GM19395 (cell line): ENCODE results near the gene PYCARD.
"Not testable (repeated sequence)": the region's sequence is repeated elsewhere in the genome, so short reads cannot be mapped to it uniquely, and the experiment has no call there.

Experiments
- ATAC-seq: cut with Tn5 transposase; IDR thresholded peaks from one replicate; pipeline ENCODE4 v1.9.1; 2021; ENCODE audit warnings: mild to moderate bottlenecking, moderate library complexity; ENCODE audit not compliant: unreplicated experiment

The PYCARD gene

DNA sequence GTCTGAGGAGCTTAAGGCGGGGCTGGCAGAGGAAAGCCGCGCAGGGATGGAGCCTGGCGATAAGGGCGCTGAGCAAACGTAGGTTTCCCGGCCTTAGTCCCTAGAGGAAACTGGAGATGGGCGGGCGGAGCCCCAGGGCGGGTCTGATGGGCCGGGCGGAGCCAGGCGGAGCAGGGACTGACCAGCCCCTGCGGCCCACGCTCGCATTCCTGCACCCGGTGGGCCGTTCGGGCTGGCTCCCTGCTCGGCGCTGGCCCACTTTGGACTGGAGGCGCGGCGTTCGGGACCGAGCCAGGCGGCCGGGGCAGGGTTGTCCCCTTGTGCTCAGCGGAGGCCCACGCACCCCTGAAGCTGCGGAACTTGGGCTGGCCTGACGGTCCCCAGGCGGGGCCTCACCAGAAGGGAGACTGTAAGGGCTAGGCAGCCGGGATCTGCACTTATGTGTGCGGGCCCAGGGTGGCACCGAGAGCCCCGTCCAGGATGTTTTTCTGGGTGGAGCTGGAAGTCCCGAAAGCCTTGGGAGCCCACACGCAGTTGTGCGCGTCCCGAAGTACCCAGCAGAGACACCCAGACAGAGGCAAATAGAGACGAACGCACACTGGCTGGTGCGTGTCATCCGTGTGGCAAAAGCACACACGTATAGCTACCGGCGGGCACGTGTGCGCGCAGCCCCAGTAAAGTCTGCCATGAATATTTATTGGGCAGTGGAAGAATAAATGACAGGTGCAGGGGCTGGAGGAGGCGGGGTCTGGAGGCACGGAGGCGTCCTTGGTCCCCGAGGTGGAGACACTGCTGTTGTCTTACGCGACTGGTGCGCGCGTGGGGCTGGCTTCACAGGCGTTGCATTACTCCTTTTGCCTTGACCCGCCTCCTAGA lies 13.0 kb upstream of the PYCARD start:
- ATAC-seq, result no peak

DNA sequence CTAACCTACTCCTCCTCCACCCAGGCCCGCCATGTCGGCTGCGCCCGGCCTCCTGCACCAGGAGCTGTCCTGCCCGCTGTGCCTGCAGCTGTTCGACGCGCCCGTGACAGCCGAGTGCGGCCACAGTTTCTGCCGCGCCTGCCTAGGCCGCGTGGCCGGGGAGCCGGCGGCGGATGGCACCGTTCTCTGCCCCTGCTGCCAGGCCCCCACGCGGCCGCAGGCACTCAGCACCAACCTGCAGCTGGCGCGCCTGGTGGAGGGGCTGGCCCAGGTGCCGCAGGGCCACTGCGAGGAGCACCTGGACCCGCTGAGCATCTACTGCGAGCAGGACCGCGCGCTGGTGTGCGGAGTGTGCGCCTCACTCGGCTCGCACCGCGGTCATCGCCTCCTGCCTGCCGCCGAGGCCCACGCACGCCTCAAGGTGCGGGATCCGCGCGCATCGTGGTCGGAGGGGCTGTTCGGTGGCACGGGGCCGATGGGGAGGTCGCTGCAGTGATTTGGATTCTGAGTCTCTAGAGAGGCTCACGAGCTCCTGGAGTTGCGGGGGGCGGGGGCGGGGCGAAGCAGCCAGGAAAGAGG lies 12.2 kb upstream of the PYCARD start:
- no peak for ATAC-seq

DNA sequence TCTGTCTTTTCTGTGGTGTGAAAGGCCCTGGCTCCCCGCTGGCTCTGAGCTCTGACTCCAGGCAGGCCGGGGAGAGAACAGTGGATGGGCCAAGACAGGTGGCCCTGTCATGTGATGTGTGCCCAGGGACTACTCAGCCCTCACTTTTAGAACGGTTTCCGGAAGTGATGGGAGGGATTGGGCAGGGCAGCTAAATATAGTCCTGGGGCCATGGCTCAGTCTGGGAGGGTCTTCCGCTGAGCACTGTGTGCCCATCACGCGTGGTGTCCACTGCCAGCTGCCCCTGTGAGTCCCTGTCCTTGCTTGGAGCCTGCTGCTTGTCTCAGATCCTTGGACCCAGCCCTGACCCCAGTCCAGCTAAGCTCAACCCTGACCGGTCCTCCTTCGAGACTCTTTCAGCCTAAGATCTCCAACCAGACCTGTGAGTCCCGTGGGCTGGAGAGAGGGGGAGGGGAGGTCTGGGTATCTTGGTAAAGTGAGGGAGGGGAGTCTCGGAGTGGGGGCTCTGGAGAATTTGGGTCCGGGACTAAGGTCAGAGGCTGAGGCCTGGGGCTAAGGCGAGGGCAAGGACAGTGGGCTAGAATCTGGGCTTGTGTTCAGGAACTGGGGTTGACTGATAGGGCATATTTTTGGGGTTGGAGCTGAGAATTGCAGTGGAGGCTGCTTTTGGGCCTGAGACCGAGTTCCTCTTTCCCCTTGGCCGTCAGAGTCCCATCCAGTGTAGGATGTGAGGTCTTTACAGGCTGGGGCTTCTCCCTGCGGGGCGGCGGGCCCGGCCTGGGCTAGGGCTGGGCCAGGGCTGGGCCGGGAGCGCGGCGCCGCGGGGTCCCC lies 11.5 kb upstream of the PYCARD start, which contains the start of gene TRIM72:
Gene TRIM72, plus strand, starts transcription at position 243 of the 831 bp plus-strand sequence. CDS start 620 bp downstream, outside the sequence.
- no peak for ATAC-seq

DNA sequence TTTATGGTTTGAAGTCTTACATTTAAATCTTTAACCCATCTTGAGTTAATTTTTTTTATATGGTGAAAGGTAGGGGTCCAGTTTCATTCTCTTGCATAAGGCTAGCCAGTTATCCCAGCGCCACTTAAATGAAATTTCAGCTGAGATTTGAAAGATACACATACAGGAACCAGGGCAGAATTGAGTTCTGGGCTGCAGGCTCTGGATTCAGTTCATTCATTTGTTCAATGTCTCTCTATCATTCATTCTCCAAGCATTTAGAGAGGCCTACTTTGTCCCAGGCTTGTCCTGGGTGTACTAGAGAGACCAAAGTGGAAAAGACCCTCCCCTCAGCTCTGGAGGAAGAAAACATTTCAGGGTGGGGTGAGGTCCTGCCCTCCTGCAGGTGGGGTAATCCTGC lies 10.8 kb upstream of the PYCARD start:
- ATAC-seq, result no peak

DNA sequence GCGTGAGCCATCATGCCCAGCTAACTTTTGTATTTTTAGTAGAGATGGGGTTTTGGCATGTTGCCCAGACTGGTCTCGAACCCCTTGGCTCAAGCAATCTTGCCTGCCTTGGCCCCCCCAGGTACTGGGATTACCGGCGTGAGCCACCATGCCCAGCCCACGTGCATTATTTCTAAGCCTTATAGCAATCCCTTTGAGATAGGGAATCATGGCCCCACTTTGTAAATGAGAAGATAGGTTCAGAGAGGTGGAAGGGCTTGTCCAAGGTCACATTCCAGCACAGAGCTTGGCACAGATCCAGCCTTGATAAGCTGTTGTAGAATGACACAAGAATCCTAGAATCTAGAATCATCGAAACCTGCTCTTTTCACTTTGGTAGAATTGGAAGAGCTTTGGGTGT lies 4.2 kb upstream of the PYCARD start:
- no peak for ATAC-seq

DNA sequence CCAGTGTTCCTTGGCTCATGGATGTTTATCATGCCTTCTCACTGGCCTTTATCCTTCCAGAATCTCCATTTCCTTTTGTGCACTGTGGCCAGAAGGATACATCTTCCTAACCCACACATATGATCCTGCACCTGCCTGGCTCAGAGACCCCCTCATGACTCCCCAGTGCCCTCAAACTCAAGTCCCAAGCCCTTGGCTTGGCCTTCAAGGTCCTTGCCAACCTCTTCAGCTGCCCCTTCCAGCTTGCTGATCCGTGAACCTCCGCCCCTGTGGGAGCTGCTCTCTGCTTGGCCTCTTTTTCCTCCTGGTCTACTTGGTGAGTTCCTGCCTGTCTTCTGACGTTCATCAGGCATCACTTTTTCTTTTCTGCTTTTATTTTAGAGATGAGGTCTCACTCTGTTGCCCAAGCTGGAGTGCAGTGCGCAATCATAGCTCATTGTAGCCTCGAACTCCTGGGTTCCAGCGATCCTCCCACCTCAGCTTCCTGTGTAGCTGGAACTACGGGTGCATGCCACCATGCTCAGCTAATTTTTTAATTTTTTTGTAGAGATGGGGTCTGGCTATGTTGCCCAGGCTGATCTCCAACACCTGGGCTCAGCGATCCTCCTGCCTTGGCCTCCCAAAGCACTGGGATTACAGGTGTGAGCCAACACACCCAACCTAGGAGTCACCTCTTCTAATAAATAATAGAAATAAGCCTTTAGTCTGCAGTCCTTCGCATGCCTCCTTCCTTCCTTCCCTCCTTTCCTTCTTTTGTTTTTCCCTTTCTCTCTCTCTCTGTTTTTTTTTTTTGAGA lies 2.5 kb upstream of the PYCARD start:
- ATAC-seq, result no peak

DNA sequence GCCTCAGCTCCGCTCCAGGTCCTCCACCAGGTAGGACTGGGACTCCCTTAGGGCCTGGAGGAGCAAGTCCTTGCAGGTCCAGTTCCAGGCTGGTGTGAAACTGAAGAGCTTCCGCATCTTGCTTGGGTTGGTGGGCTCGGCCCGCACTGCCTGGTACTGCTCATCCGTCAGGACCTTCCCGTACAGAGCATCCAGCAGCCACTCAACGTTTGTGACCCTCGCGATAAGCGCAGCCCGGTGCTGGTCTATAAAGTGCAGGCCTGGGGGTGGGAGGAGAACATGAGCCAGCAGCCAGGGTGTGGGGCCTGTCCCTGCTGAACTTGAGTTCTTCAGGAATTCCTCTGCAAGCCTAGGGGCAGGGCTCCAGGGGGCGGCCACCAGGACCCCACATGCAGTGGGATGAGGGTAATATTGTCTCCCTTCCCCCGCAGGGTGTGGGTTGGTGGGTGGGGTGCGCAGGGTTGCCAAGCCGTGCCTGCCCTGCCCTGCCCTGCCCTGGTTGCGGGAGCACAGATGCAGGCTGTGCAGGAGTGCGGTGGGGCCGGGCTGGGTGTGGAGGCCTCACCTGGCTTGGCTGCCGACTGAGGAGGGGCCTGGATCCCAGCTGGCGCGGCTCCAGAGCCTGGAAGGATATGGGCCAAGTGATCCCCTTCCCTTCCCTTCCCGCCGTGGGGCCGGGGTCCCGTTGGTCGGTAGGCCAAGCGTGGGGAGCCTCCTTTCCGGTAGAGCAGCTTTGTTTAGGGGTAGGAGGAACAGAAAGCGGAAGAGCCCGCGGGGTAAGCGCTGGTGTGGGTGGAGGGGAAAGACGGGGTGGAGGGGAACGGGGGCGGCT lies 762 bp downstream of the PYCARD start:
- peak; percentile 61 for ATAC-seq

DNA sequence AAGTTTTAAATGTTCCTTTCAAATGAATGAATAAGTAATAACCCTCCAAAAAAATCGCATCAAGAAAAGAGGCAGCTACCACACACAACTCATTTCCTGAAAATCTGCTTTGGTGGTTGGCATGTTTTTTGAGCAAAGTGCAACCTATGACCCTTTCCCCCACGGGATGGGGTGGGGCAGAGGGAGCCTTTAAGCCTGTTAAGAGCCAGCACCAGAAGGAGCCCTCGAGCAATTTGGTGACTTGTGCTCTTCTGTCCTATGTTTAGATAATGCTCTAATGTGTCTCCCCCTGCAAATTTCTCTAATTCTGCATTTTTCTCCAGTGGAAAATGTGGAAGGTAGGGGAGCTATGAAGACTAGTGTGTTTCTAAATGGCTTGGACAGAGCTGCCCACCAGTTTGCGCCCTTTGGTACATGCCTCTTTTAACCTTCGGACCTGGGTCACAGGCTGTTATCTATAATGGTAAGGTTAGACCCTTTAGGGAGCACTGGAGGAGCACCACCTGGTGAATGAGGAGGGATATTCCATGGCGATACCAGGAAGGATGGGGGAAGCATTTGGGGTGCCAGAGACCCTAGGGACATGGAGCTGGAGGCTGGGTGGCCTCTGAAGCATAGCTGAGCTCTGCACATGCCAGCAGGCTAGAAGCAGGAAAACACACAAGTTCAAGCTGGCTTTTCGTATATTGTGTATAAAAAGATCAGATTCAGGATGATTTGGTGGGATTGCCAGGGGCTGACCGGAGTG lies 1.6 kb downstream of the PYCARD start:
- no peak for ATAC-seq

DNA sequence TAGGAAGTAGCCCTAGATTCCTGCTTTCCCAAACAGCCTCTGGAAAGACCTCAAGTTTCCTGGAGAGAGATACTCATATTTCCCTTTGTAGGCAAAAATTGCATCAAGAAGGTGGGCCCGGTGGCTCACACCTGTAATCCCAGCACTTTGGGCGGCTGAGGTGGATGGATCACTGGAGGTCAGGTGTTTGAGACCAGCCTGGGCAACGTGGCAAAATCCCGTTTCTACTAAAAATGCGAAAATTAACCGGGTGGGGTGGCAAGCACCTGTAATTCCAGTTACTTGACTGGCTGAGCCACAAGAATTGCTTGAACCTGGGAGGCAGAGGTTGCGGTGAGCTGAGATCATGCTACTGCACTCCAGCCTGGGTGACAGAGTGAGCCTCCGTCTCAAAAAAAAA lies 2.4 kb downstream of the PYCARD start:
- ATAC-seq, result not testable (repeated sequence)

DNA sequence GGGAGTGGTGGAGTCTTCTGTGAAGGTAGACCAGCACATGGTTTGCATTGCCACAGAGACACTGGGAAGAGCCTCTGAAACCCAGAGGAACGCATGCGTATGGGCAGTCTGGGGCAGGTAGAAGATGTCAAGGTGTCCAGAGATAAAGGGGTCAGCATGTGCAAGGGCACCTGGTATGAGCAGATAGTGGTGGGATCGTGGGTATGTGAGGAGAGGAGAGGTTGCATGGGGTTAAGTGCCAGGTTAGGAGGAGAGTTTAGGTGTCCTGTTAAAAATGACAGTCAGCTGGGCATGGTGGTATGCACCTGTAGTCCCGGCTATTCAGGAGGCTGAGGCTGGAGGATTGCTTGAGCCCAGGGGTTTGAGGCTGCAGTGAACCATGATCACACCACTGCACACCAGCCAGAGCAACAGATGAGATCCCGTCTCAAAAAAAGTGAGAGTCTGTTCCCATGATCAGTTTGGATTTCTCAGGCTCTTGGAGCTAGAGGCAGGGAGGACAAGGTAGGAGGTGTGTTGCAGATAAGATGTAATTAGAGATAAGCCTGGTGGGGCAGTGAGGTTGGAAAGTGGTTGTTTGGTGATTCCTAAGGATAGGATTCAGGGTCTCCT lies 3.0 kb downstream of the PYCARD start:
- ATAC-seq, result no peak

DNA sequence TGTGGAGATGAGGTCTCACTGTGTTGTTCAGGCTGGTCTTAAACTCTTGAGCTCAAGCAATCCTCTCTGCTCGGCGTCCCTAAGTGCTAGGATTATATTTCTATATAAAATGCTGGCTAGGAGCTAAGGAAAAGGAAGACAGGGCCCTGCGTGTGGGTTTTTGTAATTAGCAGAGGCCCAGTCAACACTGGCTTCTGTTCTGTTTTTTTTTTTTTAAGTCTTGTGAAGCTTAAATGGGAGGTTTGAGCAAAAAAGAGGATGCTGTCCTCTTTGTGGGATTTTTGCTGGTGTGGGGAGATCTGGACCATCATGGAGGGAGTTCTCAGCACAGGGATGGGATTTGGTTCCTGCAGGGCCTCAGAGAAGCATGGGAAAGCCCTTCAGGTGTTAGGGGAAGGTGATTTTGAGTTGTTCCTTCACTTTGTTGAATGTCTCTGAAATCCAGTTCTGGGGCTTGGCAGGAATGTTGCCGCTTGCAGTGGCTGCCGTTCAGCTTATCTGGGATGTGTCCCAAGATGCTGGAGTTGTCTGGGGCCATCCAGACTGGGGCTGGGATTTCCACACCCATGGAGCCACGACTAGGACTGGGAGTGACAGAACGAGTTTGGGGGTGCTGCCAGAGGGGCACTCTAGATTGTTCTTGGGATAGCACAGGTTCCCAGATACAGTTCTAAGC lies 4.2 kb downstream of the PYCARD start:
- ATAC-seq, result no peak

DNA sequence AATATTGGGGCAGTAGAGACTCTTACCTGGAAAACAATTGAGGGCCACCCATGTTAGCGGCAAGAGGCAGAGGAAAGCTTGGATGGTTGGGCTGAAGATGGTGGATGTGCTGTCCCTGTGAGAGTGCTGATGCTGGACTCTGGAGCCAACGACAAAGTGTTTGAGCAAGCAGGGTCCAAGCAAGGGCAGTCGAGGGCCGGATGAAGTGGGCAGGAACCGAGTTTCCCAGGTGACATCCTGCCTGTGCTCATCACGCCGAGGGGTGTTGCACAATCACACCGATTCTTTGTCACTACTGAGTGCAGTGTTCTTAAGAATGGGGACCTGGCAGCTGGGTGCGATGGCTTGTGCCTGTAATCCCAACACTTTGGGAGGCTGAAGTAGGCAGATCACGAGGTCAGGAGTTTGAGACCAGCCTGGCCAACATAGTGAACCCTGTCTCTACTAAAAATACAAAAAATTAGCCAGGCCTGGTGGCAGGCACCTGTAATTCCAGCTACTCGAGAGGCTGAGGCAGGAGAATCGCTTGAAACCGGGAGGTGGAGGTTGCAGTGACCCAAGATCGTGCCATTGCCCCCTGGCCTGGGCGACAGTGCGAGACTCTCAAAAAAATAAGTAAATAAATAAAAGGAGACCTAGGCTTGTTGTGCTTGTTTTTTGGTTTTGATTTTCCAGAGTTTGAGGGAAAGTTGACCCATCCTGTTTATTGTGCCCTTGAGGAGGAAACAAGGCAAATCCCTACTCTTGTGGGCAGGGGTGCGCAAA lies 6.1 kb downstream of the PYCARD start:
- ATAC-seq, result no peak

DNA sequence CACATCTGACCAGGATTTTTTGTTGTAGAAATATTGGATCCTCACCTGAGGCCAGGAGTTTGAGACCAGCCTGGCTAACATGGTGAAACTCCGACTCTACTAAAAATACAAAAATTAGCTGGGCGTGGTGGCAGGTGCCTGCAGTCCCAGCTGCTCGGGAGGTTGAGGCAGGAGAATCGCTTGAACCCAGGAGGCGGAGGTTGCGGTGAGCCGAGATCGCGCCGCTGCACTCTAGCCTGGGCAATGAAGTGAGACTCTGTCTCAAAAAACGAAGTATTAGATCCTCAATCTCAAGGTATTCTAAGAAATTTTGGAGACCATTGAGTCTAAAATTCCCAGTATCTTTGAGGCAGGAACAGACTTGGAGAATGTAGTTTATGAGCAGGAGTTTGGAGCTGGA lies 6.7 kb downstream of the PYCARD start:
- ATAC-seq, result not testable (repeated sequence)

DNA sequence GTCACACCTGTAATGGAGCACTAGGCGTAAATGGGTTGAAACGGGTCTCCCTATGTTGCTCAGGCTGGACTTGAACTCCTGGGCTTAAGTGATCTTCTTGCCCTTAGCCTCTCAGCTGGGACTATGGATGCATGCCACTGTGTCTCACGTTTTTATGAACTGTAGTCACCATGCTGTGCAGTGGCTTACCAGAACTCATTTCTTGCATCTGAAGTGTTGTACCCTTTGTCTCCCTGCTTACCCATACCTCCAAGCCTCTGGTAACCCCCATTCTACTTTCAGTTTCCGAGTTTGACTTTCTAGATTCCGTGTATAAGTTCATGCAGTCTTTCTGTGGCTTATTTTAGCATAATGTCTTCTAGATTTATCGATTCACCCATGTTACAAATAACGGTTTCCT lies 7.7 kb downstream of the PYCARD start:
- no peak for ATAC-seq

DNA sequence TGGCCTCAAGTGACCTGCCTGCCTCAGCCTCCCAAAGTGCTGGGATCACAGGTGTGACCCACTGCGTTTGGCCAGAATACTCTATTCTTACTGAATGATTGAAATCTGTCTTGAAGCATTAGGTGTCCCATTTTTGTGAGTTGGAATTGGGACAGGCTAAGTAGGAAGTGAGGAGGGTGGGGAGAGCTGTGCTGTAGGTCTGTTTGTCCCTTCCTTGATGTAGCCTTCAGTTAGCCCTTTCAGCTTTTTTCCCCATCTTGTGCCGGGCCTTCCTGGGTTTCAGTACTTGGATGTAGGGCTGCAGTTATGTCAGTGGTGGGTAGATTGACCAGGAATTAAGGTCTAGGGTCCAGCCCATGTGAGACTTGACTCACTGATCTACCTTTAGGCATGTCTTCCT lies 8.7 kb downstream of the PYCARD start:
- ATAC-seq, result no peak

DNA sequence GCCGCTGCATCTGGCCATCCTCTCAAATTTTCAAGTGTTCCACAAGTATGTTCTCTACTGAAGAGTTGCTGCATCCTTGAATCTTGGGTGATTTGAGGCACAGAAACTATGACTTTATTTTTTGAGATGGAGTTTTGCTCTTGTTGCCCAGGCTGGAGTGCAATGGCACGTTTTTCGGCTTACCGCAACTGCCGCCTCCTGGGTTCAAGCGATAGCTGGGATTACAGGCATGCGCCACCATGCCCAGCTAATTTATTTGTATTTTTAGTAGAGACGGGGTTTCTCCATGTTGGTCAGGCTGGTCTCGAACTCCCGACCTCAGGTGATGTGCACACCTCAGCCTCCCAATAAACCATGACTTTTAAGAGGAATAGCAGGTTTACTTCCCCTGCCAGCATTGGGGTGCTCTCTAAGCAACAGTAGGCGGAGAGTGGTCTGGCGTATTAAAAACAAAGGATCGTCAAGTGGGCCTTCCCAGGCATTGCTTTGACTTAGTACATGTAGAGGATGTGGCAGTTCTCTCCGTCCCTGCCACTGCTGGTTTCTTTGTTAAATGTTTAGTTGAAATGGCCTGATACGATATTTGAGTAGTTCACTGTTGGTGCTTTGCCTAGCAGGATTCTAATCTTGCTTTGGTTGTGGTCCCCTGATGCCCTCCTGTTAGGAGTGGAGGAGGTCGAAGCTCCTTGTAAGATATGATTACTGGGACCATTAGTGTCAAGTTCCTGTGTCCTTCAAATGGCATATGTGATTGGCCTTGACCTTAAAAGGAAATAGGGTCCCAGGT lies 9.5 kb downstream of the PYCARD start:
- no peak for ATAC-seq
